Keratinocyte (primary cell): ENCODE measurements around the gene ERC2. TPM values are rescaled to one million over a fixed set of nuclear protein-coding genes. Genes with fewer than 3 reads are reported as not detected.

Experiments
- DNase-seq: peaks from one replicate; pipeline ENCODE4 v3.0.0-alpha.2; 2011; ENCODE audit warnings: low read depth, missing footprints, low spot score
- FAIRE-seq: peaks from 2 replicates; lab custom pipeline; 2011; peaks lifted over from hg19 to GRCh38; lab: Jason Lieb, UNC
- H2AFZ ChIP-seq: 2 replicates; pipeline ENCODE4 v1.6.0; 2012; ENCODE audit warnings: low read length, control low read depth, inconsistent platforms; ENCODE audit not compliant: control insufficient read depth
- H3K27ac ChIP-seq: 2 replicates; pipeline ENCODE4 v1.5.1; 2011; ENCODE audit warnings: low read length; ENCODE audit not compliant: control insufficient read depth, insufficient read depth
- H3K27me3 ChIP-seq: 3 replicates; pipeline ENCODE4 v1.6.0; 2011; ENCODE audit warnings: low read length; ENCODE audit not compliant: control insufficient read depth, insufficient read depth; ENCODE audit errors: extremely low read depth
- H3K36me3 ChIP-seq, 2 experiments: 2 replicates in 1 of 2; 3 replicates in 1 of 2; pipeline ENCODE4 v1.5.1; 2011; ENCODE audit warnings: low read length in 2 of 2, mild to moderate bottlenecking in 1 of 2; ENCODE audit not compliant: control insufficient read depth in 2 of 2, insufficient read depth in 2 of 2; ENCODE audit errors: extremely low read depth in 1 of 2
- H3K4me1 ChIP-seq: 3 replicates; pipeline ENCODE4 v1.5.1; 2011; ENCODE audit warnings: low read length; ENCODE audit not compliant: control insufficient read depth, insufficient read depth; ENCODE audit errors: extremely low read depth
- H3K4me2 ChIP-seq: 3 replicates; pipeline ENCODE4 v1.6.0; 2011; ENCODE audit warnings: low read depth, low read length; ENCODE audit not compliant: control insufficient read depth, insufficient read depth; ENCODE audit errors: extremely low read depth
- H3K4me3 ChIP-seq, 3 experiments: fragments of 200-600 bp in 1 of 3; sonication (generic) in 1 of 3; 2 replicates in 2 of 3; 3 replicates in 1 of 3; pipeline ENCODE4 v1.5.1; 2011 to 2016; ENCODE audit warnings: low read length in 3 of 3, mild to moderate bottlenecking in 3 of 3, control low read depth in 2 of 3, inconsistent platforms in 1 of 3, low read depth in 1 of 3, mixed read lengths in 1 of 3, mixed run types in 1 of 3, moderate library complexity in 1 of 3; ENCODE audit not compliant: control insufficient read depth in 2 of 3, insufficient read depth in 2 of 3; ENCODE audit errors: extremely low read depth in 1 of 3
- H3K79me2 ChIP-seq: 2 replicates; pipeline ENCODE4 v1.6.0; 2012; ENCODE audit warnings: low read length; ENCODE audit not compliant: control insufficient read depth, insufficient read depth
- H3K9ac ChIP-seq: 3 replicates; pipeline ENCODE4 v1.6.0; 2011; ENCODE audit warnings: low read length; ENCODE audit not compliant: control insufficient read depth, insufficient read depth; ENCODE audit errors: extremely low read depth
- H3K9me1 ChIP-seq: 3 replicates; pipeline ENCODE4 v1.6.0; 2011; ENCODE audit warnings: low read length; ENCODE audit not compliant: control insufficient read depth, insufficient read depth; ENCODE audit errors: extremely low read depth
- H3K9me3 ChIP-seq: 2 replicates; pipeline ENCODE4 v1.5.1; 2012; ENCODE audit warnings: low read depth, low read length; ENCODE audit not compliant: control insufficient read depth
- H4K20me1 ChIP-seq: 3 replicates; pipeline ENCODE4 v1.6.0; 2011; ENCODE audit warnings: low read length; ENCODE audit not compliant: control insufficient read depth, insufficient read depth; ENCODE audit errors: extremely low read depth
- EZH2 ChIP-seq: IDR thresholded peaks from one replicate; pipeline ENCODE4 v1.6.1; 2012; ENCODE audit warnings: inconsistent platforms, mild to moderate bottlenecking, low read length, moderate library complexity
- dilution Hi-C: fragments of 300-500 bp; cut with MboI; formaldehyde crosslinking; loops from one replicate; pipeline ENCODE4 v1.7.0; 2020; ENCODE audit warnings: low sequenced_read_pairs; ENCODE audit not compliant: extremely low pct_ligation_motif_present
- polyA plus RNA-seq, 5 experiments: library from polyadenylated mRNA; depleted of rRNA in 3 of 5; stranded (reverse) in 3 of 5; stranded (forward) in 1 of 5; unstranded in 1 of 5; fragments of >200 nt; gene quantifications; 1 replicate in 1 of 5; 2 replicates in 3 of 5; 3 replicates in 1 of 5; pipeline versions ENCODE4 v1.2.1 to v1.2.3, GENCODE V29; 2011 to 2012; ENCODE audit warnings: missing spikeins in 2 of 5, low read depth in 1 of 5, low replicate concordance in 1 of 5
- TF ChIP-seq, protein P1 (sequence below), 3 experiments: IDR thresholded peaks in 1 of 3; conservative IDR thresholded peaks in 1 of 3; optimal IDR thresholded peaks in 1 of 3; 2 replicates in 2 of 3; 3 replicates in 1 of 3; pipeline versions ENCODE3 to v1.5.1; 2011; ENCODE audit warnings: low read length in 3 of 3, mild to moderate bottlenecking in 3 of 3, moderate library complexity in 2 of 3, control low read depth in 1 of 3, inconsistent platforms in 1 of 3; ENCODE audit not compliant: insufficient read depth in 2 of 3; ENCODE audit errors: extremely low read depth in 1 of 3

The ERC2 gene
- polyA plus RNA-seq, 1 donor (not counting 4 experiments of a cell fraction or from before 2014, with no cell fraction given): 0.08 TPM

DNA sequence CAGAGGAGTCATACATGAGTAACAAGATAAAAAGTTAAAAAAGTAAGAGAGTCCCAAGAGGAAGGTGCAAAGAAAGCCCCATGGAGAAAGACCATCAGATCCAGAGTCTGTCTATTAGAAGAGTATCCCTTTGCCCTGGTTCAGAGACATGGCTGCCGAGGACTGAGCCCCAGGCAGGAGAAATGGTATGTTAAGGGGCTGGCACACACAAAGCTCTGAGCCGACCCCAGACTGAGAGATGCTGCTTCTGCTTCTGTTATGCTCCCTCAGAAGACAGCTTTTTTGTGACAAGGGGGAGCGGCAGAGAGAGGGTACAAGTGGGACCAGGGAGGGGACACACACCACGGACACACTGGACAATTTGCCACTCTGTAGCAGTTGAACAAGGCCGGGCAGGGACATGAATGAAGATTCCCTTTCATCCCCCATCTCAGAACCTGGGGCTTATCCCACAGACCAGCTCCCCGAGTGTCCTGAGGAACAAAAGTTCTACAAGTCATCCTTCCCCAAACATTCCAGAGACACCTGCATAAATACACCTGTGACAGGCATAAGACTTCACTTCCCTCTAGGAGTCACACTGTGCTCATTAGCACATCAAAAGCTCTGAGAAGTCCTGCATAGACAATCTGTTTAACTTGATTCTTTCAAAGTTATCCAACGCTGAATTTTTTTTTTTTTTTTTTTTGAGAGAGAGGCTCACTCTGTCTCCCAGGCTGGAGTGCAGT is 819.5 kb downstream of the ERC2 start:
- Histone ChIP-seq H3K27ac (no peak overlapping the region), H4K20me1 (no peaks in the 10 kb centered on the region), H3K27me3 (no peaks in the 10 kb centered on the region), H3K9me1 (no peaks in the 10 kb centered on the region), H3K4me2 (no peak overlapping the region), H3K4me3 (no peak overlapping the region), H3K9ac (no peak overlapping the region), H3K9me3 (no peaks in the 10 kb centered on the region), H2AFZ (no peak overlapping the region), H3K36me3 (no peaks in the 10 kb centered on the region), H3K79me2 (no peaks in the 10 kb centered on the region), H3K4me1 (peaks cover 3% of the 10 kb centered on the region)
- dilution Hi-C loops: no loop called here
- FAIRE-seq (no peak), DNase-seq (no peak)
- TF ChIP-seq EZH2: no peak
- TF ChIP-seq, protein P1, sequence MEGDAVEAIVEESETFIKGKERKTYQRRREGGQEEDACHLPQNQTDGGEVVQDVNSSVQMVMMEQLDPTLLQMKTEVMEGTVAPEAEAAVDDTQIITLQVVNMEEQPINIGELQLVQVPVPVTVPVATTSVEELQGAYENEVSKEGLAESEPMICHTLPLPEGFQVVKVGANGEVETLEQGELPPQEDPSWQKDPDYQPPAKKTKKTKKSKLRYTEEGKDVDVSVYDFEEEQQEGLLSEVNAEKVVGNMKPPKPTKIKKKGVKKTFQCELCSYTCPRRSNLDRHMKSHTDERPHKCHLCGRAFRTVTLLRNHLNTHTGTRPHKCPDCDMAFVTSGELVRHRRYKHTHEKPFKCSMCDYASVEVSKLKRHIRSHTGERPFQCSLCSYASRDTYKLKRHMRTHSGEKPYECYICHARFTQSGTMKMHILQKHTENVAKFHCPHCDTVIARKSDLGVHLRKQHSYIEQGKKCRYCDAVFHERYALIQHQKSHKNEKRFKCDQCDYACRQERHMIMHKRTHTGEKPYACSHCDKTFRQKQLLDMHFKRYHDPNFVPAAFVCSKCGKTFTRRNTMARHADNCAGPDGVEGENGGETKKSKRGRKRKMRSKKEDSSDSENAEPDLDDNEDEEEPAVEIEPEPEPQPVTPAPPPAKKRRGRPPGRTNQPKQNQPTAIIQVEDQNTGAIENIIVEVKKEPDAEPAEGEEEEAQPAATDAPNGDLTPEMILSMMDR (optimal IDR thresholded peaks at IDR 0.05 in 1 of 3, IDR thresholded peaks at IDR 0.05 in 1 of 3, conservative IDR thresholded peaks at IDR 0.05 in 1 of 3; ENCODE audit: extremely low read depth in 1 of 3, insufficient read depth in 2 of 3, low read length in 3 of 3): no peak

DNA sequence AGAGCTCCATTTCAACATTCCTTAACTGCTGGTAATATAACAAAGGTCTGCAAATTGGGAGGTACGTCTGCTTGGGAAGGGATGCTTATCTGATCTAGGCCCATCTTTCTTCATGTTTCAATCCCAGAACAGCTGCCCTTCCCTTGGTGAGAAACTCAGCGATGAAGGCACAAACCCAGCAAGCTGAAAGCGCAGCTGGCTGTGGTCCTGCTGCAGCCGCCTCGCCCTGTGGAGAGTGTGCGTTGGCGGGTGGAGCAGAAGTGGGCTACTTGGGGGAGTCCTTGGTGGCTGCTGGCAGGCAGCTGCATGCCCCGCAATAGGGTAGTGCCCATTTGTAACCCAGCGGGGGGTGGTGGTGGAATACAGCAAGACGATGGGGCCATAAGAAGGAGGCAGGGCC is 820.6 kb downstream of the ERC2 start:
- DNase-seq (no peak), FAIRE-seq (no peak)
- no peak for TF ChIP-seq EZH2
- TF ChIP-seq, protein P1 (optimal IDR thresholded peaks at IDR 0.05 in 1 of 3, IDR thresholded peaks at IDR 0.05 in 1 of 3, conservative IDR thresholded peaks at IDR 0.05 in 1 of 3; ENCODE audit: extremely low read depth in 1 of 3, insufficient read depth in 2 of 3, low read length in 3 of 3): no peak
- no peak overlapping the region for H3K9ac ChIP-seq
- peaks cover 3% of the 10 kb centered on the region for H3K4me1 ChIP-seq
- H3K9me1 ChIP-seq: no peaks in the 10 kb centered on the region
- H3K4me3 ChIP-seq: no peak overlapping the region
- dilution Hi-C loops: no loop called here
- no peaks in the 10 kb centered on the region for H3K27me3 ChIP-seq
- H3K27ac ChIP-seq: no peak overlapping the region
- H3K36me3 ChIP-seq: no peaks in the 10 kb centered on the region
- H3K79me2 ChIP-seq: no peaks in the 10 kb centered on the region
- H4K20me1 ChIP-seq: no peaks in the 10 kb centered on the region
- H3K4me2 ChIP-seq: peak overlapping the region; percentile 14
- no peaks in the 10 kb centered on the region for H3K9me3 ChIP-seq
- peak overlapping the region; percentile 31 for H2AFZ ChIP-seq
